ENCODE results near the gene NAALAD2. TPM values are rescaled to one million over a fixed set of nuclear protein-coding genes. Genes with fewer than 3 reads are reported as not detected.
A peak's percentile ranks its signal among the peaks of the same experiment; 100 is the strongest.
"Not testable (repeated sequence)": the region's sequence is repeated elsewhere in the genome, so short reads cannot be mapped to it uniquely, and the experiment has no call there.

NAALAD2 gene
- total and polyA plus RNA-seq, 2 donors (not counting 1 experiment from before 2014, with no cell fraction given): 0.66 to 2.2 TPM

- TF ChIP-seq, protein P1, sequence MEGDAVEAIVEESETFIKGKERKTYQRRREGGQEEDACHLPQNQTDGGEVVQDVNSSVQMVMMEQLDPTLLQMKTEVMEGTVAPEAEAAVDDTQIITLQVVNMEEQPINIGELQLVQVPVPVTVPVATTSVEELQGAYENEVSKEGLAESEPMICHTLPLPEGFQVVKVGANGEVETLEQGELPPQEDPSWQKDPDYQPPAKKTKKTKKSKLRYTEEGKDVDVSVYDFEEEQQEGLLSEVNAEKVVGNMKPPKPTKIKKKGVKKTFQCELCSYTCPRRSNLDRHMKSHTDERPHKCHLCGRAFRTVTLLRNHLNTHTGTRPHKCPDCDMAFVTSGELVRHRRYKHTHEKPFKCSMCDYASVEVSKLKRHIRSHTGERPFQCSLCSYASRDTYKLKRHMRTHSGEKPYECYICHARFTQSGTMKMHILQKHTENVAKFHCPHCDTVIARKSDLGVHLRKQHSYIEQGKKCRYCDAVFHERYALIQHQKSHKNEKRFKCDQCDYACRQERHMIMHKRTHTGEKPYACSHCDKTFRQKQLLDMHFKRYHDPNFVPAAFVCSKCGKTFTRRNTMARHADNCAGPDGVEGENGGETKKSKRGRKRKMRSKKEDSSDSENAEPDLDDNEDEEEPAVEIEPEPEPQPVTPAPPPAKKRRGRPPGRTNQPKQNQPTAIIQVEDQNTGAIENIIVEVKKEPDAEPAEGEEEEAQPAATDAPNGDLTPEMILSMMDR (conservative IDR thresholded peaks at IDR 0.05 in 1 of 2, IDR thresholded peaks at IDR 0.05 in 1 of 2; ENCODE audit: low read depth in 1 of 2, low read length in 2 of 2): no peak
- no peak for TF ChIP-seq EZH2 (IDR thresholded peaks at IDR 0.05; ENCODE audit: low read length, missing control alignments)
- Histone ChIP-seq H3K4me1 (ENCODE audit: control insufficient read depth, extremely low read depth, insufficient read depth, low read length) (no peaks in the 10 kb centered on the region), H3K9ac (ENCODE audit: insufficient read depth, low read length) (no peak overlapping the region), H3K27ac (ENCODE audit: insufficient read depth, low read length) (no peak overlapping the region), H3K79me2 (ENCODE audit: control insufficient read depth, insufficient read depth, low read length) (no peaks in the 10 kb centered on the region), H3K9me3 (ENCODE audit: control insufficient read depth, insufficient read depth, low read depth, low read length) (no peaks in the 10 kb centered on the region), H3K36me3 (ENCODE audit: control insufficient read depth, insufficient read depth, low read length) (no peaks in the 10 kb centered on the region), H2AFZ (ENCODE audit: low read length) (no peak overlapping the region), H3K4me2 (ENCODE audit: extremely low read depth, insufficient read depth, low read length) (no peak overlapping the region), H4K20me1 (ENCODE audit: control insufficient read depth, extremely low read depth, insufficient read depth, low read length) (no peaks in the 10 kb centered on the region), H3K4me3 (replicated peaks in 1 of 4; ENCODE audit: control extremely low read depth in 1 of 4, insufficient read depth in 1 of 4, low read depth in 3 of 4, low read length in 4 of 4) (no peak overlapping the region), H3K27me3 (ENCODE audit: control insufficient read depth, insufficient read depth, low read length) (no peaks in the 10 kb centered on the region)
- no peak for DNase-seq (ENCODE audit: low read depth in 2 of 2)
Observed at GRCh38 chr11:90202342-90202741, 67.9 kb downstream of the NAALAD2 start.

DNA sequence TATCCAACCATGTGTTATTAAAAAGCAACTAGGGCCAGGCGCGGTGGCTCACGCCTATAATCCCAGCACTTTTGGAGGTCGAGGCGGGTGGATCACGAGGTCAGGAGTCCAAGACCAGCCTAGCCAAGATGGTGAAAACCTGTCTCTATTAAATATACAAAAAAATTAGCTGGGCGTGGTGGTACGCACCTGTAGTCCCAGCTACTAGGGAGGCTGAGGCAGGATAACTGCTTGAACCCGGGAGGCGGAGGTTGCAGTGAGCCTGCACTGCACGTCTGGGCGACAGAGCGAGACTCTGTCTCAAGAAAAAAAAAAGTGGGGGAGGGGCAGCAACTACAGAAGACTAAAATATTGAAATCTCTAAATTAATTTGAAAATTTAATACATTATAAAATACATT is 69.9 kb downstream of the NAALAD2 start:
- H3K9ac ChIP-seq (ENCODE audit: insufficient read depth, low read length): no peak overlapping the region
- no peaks in the 10 kb centered on the region for H3K4me1 ChIP-seq (ENCODE audit: control insufficient read depth, extremely low read depth, insufficient read depth, low read length)
- no peak overlapping the region for H3K27ac ChIP-seq (ENCODE audit: insufficient read depth, low read length)
- H3K9me3 ChIP-seq (ENCODE audit: control insufficient read depth, insufficient read depth, low read depth, low read length): no peaks in the 10 kb centered on the region
- H4K20me1 ChIP-seq (ENCODE audit: control insufficient read depth, extremely low read depth, insufficient read depth, low read length): no peaks in the 10 kb centered on the region
- no peak overlapping the region for H3K4me3 ChIP-seq (replicated peaks in 1 of 4; ENCODE audit: control extremely low read depth in 1 of 4, insufficient read depth in 1 of 4, low read depth in 3 of 4, low read length in 4 of 4)
- H3K36me3 ChIP-seq (ENCODE audit: control insufficient read depth, insufficient read depth, low read length): no peaks in the 10 kb centered on the region
- no peaks in the 10 kb centered on the region for H3K79me2 ChIP-seq (ENCODE audit: control insufficient read depth, insufficient read depth, low read length)
- no peak for TF ChIP-seq EZH2 (IDR thresholded peaks at IDR 0.05; ENCODE audit: low read length, missing control alignments)
- TF ChIP-seq, protein P1 (conservative IDR thresholded peaks at IDR 0.05 in 1 of 2, IDR thresholded peaks at IDR 0.05 in 1 of 2; ENCODE audit: low read depth in 1 of 2, low read length in 2 of 2): no peak
- H3K27me3 ChIP-seq (ENCODE audit: control insufficient read depth, insufficient read depth, low read length): no peaks in the 10 kb centered on the region
- H2AFZ ChIP-seq (ENCODE audit: low read length): no peak overlapping the region
- DNase-seq (ENCODE audit: low read depth in 2 of 2): no peak
- no peak overlapping the region for H3K4me2 ChIP-seq (ENCODE audit: extremely low read depth, insufficient read depth, low read length)

DNA sequence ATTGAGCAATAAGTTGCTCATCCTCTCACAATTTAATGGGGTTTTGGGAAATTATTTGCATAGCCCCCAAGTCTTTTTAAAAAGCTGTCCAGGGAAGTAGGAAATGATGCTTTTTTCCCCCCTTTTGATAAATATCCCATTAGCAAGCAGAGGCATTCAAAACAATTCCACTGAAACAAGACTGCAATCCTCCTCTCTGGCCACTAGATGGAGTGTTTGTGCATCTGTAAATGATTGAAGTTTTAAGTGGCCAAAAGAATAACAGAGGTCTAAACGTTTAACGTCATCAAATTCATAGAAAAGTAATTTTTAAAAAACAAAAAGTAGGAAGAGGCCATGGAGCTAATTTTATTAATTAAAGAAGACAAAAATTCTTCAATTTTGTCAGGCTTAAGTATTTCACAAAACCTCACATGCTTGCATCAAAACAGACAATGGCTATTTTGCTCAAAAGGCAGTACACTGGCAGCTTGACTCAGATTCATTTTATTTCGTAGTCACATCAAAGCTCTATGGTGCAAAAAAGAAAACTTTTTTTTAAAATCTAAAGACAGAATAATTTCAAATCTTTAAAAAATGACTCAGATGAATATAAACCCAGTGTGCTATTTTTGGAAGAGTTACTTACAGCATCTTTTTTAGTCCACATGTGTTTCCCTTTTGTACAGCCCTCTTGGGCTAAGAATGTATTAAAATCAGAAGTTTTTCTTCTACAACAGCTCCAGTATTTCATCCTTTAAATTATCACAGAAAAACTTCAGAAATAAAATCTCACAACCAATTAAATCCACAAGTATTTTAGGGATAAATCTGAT is 70.6 kb downstream of the NAALAD2 start:
- no peak overlapping the region for H3K27ac ChIP-seq (ENCODE audit: insufficient read depth, low read length)
- no peaks in the 10 kb centered on the region for H4K20me1 ChIP-seq (ENCODE audit: control insufficient read depth, extremely low read depth, insufficient read depth, low read length)
- peaks cover 2% of the 10 kb centered on the region for H3K79me2 ChIP-seq (ENCODE audit: control insufficient read depth, insufficient read depth, low read length)
- H3K9me3 ChIP-seq (ENCODE audit: control insufficient read depth, insufficient read depth, low read depth, low read length): no peaks in the 10 kb centered on the region
- H3K4me1 ChIP-seq (ENCODE audit: control insufficient read depth, extremely low read depth, insufficient read depth, low read length): no peaks in the 10 kb centered on the region
- no peak overlapping the region for H3K4me3 ChIP-seq (replicated peaks in 1 of 4; ENCODE audit: control extremely low read depth in 1 of 4, insufficient read depth in 1 of 4, low read depth in 3 of 4, low read length in 4 of 4)
- TF ChIP-seq, protein P1 (conservative IDR thresholded peaks at IDR 0.05 in 1 of 2, IDR thresholded peaks at IDR 0.05 in 1 of 2; ENCODE audit: low read depth in 1 of 2, low read length in 2 of 2): peak; percentile 87 to 94
- no peak for TF ChIP-seq EZH2 (IDR thresholded peaks at IDR 0.05; ENCODE audit: low read length, missing control alignments)
- H3K36me3 ChIP-seq (ENCODE audit: control insufficient read depth, insufficient read depth, low read length): peaks cover 2% of the 10 kb centered on the region
- no peaks in the 10 kb centered on the region for H3K27me3 ChIP-seq (ENCODE audit: control insufficient read depth, insufficient read depth, low read length)
- no peak overlapping the region for H2AFZ ChIP-seq (ENCODE audit: low read length)
- peak; percentile 52 to 75 for DNase-seq (ENCODE audit: low read depth in 2 of 2)
- no peak overlapping the region for H3K9ac ChIP-seq (ENCODE audit: insufficient read depth, low read length)
- no peak overlapping the region for H3K4me2 ChIP-seq (ENCODE audit: extremely low read depth, insufficient read depth, low read length)

- H3K9me3 ChIP-seq (ENCODE audit: control insufficient read depth, insufficient read depth, low read depth, low read length); H3K27me3 ChIP-seq (ENCODE audit: control insufficient read depth, insufficient read depth, low read length); DNase-seq (ENCODE audit: low read depth in 2 of 2); H3K4me3 ChIP-seq (replicated peaks in 1 of 4; ENCODE audit: control extremely low read depth in 1 of 4, insufficient read depth in 1 of 4, low read depth in 3 of 4, low read length in 4 of 4); H4K20me1 ChIP-seq (ENCODE audit: control insufficient read depth, extremely low read depth, insufficient read depth, low read length); H3K27ac ChIP-seq (ENCODE audit: insufficient read depth, low read length); H3K79me2 ChIP-seq (ENCODE audit: control insufficient read depth, insufficient read depth, low read length); H3K4me1 ChIP-seq (ENCODE audit: control insufficient read depth, extremely low read depth, insufficient read depth, low read length); H3K36me3 ChIP-seq (ENCODE audit: control insufficient read depth, insufficient read depth, low read length); H2AFZ ChIP-seq (ENCODE audit: low read length); H3K4me2 ChIP-seq (ENCODE audit: extremely low read depth, insufficient read depth, low read length); H3K9ac ChIP-seq (ENCODE audit: insufficient read depth, low read length): not testable (repeated sequence)
Observed at GRCh38 chr11:90207992-90208391, 73.5 kb downstream of the NAALAD2 start.
